SJCRH30 (cell line): ENCODE measurements around the gene LRP1B. TPM values are rescaled to one million over a fixed set of nuclear protein-coding genes. Genes with fewer than 3 reads are reported as not detected.

Experiments used
- DNase-seq, 2 experiments: peaks; one replicate each; pipeline ENCODE4 v3.0.0-alpha.2; 2015 to 2020
- H3K27ac ChIP-seq: fragments of 250-450 bp; sonication (Bioruptor Pico); 2 replicates; pipeline ENCODE4 v1.5.1; 2020; ENCODE audit warnings: mild to moderate bottlenecking, moderate library complexity
- H3K27me3 ChIP-seq: fragments of 250-450 bp; sonication (Bioruptor Pico); 2 replicates; pipeline ENCODE4 v1.5.1; 2020; ENCODE audit warnings: mild to moderate bottlenecking, moderate library complexity
- H3K36me3 ChIP-seq: fragments of 250-450 bp; sonication (Bioruptor Pico); 2 replicates; pipeline ENCODE4 v1.5.1; 2020; ENCODE audit warnings: mild to moderate bottlenecking, moderate library complexity
- H3K4me1 ChIP-seq: fragments of 250-450 bp; sonication (Bioruptor Pico); 2 replicates; pipeline ENCODE4 v1.5.1; 2020; ENCODE audit warnings: mild to moderate bottlenecking, moderate library complexity
- H3K4me3 ChIP-seq: fragments of 250-450 bp; sonication (Bioruptor Pico); 2 replicates; pipeline ENCODE4 v1.5.1; 2020; ENCODE audit warnings: mild to moderate bottlenecking, moderate library complexity
- H3K9me3 ChIP-seq: fragments of 250-450 bp; sonication (Bioruptor Pico); replicated peaks from 2 replicates; pipeline ENCODE4 v1.5.1; 2020; ENCODE audit warnings: mild to moderate bottlenecking, moderate library complexity
- total RNA-seq: library from RNA; depleted of rRNA; stranded (reverse); fragments of >200 nt; shearing (Covaris generic); gene quantifications from 2 replicates; pipeline ENCODE4 v1.2.3, GENCODE V29; 2014

The LRP1B gene
- total RNA-seq, 1 experiment from 2014 or later, result 7.5 TPM

DNA sequence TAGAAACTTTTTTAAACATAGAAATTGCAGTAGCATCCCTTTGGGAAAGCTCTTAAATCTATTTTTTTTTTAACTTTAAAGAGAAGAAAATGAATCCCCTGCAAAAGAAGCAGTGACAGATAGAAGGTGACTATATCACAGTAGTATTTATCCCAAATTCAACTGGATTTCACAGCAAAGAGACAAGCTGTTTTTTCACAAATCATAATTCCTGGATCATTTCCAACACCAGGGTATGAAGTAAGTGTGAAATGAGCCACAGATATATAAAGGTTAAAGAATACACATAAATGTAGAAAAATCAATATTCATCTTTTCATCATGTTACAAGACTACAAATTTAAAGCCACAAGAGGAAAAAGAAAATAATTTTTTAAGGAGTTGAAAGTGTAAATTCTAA, 1945.7 kb downstream of the LRP1B start:
- H3K36me3 ChIP-seq, result no peaks in the 10 kb centered on the region
- H3K27ac ChIP-seq, result no peak overlapping the region
- no peak overlapping the region for H3K4me3 ChIP-seq
- H3K9me3 ChIP-seq, result no peaks in the 10 kb centered on the region
- no peaks in the 10 kb centered on the region for H3K27me3 ChIP-seq
- DNase-seq, result no peak
- H3K4me1 ChIP-seq, result no peaks in the 10 kb centered on the region

- DNase-seq, result no peak
These were observed 1947.6 kb downstream of the LRP1B start for GRCh38 chr2:140183056-140183765.

More at GRCh38 chr2:140183056-140183765, 1947.6 kb downstream of the LRP1B start:
- no peak overlapping the region for H3K27ac ChIP-seq
- H3K27me3 ChIP-seq, result no peaks in the 10 kb centered on the region
- H3K9me3 ChIP-seq, result no peaks in the 10 kb centered on the region
- no peaks in the 10 kb centered on the region for H3K36me3 ChIP-seq
- no peaks in the 10 kb centered on the region for H3K4me1 ChIP-seq
- no peak overlapping the region for H3K4me3 ChIP-seq
